Right renal cortex interstitium (tissue), 3 donors: Measurements from ENCODE around the gene TCTN1. TPM values are rescaled to one million over a fixed set of nuclear protein-coding genes. Genes with fewer than 3 reads are reported as not detected.

ENCODE experiments used
- DNase-seq, 3 donors: peaks; one replicate each; pipeline ENCODE4 v3.0.0-alpha.2; 2013; ENCODE audit warnings: low read depth in 3 of 3, low spot score in 2 of 3
- polyA plus RNA-seq, 3 donors: library from polyadenylated mRNA; unstranded; fragments of 120-200 nt; gene quantifications; one replicate each; pipeline ENCODE4 v1.2.1, GENCODE V29; 2013; ENCODE audit not compliant: insufficient read length in 3 of 3

TCTN1 gene
- polyA plus RNA-seq, 3 donors: 72.5 to 91.8 (median 87.6) TPM

DNA sequence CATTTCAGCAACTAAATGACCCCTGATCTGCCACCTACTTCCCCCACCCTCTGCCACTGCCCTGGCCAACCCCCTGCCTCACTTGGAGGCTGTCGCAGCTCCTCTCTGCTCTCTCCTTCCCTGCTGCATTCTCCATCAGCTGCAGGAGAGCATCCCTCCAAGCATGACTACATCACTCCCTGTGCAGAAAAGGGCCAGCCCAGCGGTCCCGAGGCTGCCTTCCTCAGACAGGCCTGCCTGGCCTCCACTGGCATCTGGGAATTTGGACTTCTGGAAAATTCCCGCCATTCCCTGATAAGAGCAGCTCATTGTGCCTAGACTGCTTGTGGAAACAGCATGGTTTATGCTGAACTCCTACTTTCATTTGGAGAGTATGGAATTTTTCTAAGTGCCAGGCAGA lies 62.2 kb downstream of the TCTN1 start:
- no peak for DNase-seq

DNA sequence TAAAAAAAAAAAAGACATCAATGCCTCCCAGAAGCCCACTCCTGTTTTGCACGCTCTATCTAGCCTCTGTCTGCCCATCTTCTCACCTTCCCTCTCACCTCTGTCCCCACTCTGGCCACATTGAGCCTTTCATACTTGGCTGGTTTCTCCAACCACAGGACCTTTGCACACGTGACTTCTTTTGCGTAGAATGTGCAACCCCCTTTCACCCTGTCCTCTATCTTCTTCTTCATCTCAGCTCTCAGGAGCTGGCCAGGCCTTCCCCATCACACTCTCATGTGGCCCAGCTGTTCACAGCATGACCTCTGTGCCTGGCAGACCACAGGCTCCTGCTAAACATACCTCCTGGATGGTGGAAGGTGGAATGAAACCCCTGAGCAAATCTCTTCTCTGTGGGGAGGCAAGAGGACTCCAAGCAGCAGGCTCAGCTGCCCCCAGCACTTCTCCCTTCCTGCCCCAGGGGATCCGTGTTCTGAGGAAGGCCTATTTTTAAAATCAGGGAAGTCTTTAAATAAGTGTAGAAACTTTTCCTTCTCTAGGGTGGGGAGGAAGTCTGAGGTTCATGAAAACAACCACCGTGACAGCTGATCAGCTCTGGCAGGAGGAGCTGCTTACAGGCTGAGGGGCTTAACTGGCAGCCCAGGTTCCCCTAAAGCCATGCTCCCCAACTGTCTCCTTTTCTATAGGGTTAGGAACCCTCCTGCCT lies 63.4 kb downstream of the TCTN1 start:
- no peak for DNase-seq

DNA sequence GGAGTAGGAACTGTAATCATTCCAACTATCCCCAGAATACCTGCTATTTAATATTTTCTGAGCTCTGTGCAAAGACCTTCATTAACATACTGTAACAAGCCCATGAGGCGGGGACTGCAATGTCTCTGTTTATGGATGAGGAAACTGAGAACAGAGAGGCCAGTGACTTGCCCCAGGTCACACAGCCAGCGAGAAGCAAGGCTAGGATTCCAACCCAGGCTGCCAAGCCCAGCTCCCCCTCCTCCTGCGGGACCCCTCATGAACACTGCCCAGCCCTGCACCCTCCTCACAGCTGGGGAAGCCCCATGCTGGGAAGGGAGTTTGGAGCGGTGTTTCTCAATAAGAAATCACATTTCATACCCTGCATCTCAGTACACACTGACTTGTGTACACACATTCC lies 64.1 kb downstream of the TCTN1 start:
- DNase-seq: no peak

DNA sequence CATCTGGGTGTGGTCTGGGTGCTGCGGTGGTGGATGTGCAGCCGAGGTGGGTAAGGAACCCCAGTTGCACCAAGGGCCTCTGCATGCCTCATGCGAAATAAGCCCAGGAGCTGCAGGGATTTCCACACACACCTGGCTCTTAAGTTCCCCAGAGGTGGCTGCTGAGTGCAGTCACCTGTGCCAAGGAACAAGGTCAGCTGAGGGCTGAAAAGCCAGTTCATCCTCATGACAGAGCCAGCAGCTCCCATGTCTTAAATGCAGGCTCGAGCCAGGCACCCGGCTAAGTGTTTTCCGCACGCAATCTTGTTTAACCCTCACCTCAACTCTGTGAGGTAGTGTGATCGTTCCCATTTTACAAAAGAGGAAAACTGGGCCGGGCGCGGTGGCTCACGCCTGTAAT lies 65.3 kb downstream of the TCTN1 start:
- no peak for DNase-seq

DNA sequence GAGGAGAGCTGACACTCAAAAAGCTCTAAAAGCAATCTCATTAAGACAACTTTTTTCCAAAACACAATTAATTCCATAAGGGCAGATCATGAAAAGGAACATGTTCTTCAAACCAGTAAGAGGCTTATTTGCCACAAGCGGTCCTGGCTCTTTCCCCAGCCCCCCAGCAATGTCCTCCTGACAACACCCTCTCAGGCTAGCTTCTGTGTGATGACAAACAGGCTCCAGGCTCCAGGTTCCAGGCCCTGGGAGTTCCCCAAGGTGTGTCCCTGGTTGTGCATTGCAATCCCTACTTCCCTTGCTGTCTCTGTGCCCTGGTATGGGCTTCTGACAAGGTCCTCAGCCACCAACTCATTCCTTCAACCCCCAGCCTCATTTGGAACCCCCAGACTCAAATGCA lies 66.1 kb downstream of the TCTN1 start:
- no peak for DNase-seq

DNA sequence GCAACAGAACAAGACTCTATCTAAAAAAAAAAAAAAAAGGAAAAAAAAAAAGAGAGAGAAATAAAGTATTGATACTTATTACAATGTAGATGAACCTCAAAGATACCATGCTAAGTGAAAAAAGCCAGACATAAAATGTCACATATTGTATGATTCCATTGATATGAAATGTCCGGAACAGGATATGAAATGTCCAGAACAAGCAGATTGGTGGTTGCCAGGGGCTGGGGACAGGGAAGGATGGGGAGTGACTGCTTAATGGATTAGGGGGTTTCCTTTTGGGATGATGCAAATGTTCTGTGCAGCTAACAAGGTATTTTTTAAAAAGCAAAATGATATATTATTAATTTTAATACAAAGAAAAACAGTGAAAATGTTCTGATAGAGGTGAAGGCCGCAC lies 70.0 kb downstream of the TCTN1 start:
- DNase-seq: no peak

DNA sequence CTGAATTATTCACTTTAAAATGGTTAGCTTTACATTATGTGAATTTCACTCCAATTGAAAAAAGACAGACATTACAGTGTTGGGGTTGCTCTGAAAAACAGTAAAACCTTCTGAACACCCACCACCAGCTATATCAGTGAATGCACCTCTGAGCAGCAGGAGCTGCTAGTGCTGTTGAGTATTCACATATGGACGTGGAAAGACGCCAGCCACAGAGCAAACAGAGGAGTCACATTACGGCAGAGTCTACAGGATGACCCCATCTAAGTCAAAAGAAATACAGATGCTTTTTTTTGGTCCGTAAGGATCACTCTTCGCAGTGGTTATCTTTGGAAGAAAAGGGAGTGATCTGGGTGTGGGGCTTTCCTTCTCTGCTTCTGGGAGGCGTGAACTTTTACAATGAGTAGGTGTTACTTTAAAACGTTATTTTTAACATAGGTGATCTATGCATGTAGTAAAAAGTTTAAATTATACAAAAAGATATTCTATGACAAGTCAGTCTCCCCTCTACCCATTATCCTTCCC lies 70.4 kb downstream of the TCTN1 start:
- no peak for DNase-seq

DNA sequence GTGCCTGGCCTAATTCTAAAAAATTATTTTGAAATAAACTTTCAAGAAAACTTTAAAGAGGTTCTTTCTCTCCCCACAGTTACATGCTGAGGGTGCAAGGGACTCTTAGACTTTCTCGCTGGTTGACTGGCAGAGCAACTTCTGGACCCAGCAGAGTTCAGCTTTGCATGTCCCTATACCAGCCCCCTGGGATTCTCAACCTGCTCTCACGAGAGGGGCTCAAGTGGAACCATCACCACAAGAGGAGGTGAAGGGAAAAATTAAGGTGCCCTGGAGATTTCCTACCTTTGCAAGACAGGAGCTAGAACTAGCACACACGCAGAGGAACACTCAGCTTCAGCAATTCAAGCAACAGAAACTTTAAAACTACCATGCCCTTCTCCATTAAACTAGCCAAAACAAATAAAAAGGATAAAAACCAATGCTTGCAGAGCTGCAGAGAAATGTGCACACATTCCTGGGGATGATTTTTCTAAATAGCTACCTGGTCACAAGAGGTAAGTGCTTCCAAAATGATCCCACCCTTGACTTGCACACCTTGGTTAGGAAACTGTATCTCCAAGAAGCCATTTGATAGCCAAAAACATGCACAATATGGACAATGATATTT lies 72.5 kb downstream of the TCTN1 start:
- DNase-seq: no peak

DNA sequence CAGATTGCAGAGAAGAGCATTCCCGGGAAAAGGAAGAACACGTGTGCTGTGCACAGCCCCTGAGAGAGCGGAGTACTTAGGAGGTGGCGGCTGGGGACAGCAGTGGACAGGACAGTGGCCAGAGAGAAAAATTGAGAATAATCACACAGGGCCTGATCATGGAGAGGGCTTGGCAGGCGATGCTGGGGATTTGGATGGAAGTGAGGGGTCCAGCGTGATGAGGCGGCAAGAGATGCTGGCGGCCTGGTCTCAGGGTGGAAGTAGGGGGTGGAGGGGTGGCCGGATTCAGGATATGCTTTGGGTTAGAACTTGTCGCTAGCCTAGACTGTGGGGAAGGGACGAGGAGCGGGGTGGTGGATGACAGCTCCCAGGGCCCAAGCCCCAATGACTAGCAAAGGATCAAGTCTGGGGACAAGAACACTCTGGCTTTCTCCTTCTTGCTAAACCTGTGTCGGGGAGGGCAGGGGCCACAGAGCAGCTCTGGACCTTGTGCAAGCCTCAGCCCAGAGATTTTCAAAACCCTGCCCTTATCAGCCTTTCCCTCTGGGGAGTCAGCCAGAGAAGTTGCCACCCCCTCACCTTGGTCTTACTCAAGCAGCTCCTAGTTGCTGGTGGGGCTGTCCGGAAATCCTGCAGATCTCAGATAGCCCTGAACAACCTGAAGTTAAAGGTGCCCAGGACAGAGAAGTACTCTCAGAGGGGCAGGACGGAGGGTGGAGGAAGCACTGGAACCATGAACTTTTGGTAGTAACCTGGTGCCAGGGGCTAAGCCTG lies 73.7 kb downstream of the TCTN1 start:
- no peak for DNase-seq

DNA sequence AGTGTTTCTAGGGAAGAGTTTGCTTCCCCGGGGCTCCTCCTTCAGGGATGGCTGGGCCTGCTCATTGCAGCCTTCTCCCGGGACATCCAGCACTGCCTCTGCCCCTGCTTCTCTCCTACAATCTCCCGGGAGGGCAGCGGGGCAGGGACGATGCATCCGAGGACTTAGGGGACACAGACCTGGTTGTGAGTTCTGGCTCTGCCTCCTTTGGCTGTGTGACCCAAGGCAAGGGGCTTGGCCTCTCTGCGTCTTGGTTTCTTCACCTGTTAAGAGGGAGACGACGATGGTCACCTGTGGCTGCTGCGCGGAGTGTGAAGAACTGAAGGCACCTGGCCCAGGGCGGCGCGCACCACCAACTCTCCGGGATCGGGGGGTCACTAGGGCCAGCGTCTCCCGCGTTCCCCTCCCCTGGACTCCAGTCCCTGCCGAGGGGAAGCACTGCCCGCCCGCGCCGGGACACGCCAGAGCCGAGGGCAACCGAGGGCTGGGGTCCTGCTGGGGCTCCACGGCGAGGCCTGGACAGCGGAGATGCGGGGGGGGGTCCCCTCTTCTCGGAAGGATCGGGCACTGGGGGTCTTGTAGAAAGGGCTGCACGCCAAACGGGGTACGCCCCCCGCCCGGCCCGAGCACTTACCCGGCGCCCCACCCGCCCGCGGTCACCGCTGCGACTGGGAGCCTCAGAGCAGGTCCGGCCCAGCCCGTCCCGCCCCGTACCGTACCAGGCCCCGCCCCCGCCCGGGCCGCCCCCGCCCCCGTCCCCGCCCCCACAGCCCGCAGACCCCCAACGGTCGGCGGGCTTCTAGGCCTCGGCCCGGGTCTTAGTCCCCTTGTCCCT lies 74.7 kb downstream of the TCTN1 start, which contains the start of gene HVCN1:
Gene HVCN1, minus strand, starts transcription at position 670 of the 835 bp plus-strand sequence. CDS start 5,870 bp downstream, outside the sequence.
- DNase-seq: peak in 1 of 3 donors; percentile 9

DNA sequence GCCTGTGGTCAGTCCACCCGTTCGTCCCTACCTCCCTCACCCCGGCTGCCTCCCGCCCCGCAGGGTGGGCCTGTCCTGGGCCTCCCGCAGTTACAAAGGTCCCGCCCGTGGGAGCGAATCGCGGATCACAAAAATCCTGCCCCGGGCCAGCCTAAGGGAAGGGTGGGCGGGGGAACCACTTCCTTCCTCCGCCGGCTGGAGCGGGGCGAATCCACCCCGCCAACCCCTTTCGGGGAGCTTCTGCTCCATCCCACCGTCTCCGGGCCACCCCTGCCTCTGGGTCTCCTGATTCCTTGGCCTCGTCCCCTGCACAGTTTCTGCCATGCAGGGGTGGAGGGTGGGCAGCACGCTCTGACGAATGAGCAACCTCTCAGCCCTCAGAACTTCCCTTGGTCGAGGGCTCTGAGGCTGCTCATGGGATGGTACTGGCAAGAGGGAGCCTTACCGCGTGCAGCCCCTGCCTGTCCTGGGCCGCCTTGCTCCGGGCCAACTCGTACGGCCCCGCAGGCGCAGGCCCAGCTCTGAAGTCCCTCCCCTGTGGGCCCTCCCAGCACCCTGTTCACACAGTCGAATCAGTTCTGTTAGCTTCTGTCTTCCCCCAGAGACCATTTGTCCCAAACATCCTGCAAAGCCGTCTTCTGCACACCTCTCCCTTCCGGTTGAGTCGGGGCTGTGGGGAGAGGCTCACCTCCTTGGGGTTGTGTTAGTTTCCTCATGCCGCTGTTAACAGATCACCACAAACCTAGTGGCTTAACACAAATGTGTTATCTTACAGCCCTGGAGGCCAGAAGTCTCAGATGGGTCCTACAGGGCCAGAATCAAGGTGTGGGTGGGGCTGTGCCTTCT lies 75.6 kb downstream of the TCTN1 start:
- peak in 2 of 3 donors; percentile 18 to 39 for DNase-seq

DNA sequence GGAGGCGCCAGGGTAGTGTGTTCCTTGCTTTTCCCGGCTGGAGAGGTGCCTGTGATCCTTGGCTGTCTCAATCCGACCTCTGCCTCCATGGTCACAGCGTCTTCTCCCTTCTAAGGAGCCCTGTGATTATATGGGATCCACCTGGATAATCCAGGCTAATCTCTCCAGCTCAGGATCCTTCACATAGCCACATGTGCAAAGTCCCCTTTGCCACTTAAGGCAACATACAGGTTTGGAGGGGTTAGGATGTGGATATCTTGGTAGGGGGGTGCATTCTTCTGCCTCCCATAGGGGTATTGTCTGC lies 76.2 kb downstream of the TCTN1 start:
- no peak for DNase-seq

DNA sequence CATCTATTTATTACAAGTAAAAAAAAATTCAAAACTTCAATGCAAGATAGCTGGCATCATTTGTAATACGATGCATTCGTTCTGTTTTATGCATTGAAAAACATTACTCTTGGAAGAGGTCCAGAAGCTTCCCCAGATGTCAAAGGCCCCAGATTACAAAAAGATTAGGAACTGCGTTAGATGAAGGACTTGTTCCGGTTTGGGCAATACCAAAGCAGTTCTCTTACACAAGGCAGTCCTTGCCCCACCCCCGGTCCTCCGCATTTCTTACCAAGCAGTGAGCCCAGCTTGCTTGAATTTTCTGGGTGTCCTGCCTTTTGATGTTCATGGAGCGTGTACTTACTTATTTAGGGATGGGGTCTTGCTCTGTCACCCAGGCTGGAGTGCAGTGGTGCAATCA lies 79.8 kb downstream of the TCTN1 start:
- DNase-seq: no peak

DNA sequence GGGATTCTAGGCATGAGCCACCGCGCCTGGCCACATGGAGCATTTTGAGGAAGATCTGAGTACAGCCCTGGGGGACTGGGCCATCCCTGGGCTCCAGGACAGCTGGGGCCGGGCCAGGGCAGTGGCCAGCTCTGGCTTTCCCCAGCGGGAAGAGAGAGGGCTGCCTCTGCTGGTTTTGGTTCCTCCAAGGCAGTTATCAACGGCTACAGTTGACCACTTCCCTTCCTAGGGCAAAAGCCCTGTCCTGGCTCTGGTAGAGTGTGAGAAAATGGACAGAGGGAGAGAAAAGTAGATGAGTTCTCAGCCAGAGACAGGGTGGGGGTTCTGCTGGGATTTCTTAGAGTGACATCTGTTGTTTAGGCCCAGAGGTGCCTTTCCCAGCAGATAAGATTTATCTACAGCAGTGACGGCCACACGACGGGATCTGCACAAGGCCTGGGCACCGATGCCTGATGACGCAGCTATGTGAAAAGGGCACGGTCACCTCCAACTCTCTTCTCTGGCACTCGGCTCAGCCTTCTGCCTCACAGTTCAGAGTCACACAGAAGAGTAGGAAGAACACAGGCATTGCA lies 80.5 kb downstream of the TCTN1 start:
- DNase-seq: no peak

DNA sequence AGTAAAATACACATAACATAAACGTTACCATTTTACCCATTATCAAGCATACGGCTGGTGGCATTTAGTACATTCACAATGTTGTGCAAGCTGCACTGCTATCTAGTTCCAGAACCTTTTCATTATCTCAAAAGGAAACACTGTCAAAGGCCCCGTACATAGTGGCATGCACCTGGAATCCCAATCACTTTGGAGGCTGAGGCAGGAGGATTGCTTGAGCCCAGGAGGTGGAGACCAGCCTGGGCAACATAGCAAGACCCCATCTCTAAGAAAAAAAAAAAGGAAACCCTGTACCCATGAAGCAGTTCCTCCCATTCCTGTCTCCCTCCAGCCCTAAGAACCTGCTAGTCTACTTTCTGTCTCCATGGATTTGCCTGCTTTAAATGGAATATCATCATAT lies 82.4 kb downstream of the TCTN1 start:
- DNase-seq: no peak

DNA sequence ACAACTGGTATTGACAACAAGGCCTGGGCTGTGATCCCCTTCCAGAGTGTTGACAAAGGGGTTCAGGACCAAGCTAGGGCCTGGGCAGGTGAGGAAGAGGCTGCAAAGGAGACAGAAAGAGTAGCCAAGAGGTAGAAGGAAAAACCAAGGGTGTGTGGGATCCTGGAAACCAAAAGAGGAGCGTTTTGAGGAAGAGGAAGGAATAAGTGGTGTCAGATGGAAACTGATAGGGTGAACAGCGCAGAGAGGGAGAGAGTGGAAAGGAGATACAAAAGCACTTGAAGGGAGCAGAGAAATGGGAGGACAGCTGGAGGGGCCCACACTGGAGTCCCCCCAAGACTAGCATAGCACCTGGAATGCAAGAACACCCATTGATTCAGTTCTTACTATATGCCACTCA lies 83.3 kb downstream of the TCTN1 start:
- DNase-seq: no peak

DNA sequence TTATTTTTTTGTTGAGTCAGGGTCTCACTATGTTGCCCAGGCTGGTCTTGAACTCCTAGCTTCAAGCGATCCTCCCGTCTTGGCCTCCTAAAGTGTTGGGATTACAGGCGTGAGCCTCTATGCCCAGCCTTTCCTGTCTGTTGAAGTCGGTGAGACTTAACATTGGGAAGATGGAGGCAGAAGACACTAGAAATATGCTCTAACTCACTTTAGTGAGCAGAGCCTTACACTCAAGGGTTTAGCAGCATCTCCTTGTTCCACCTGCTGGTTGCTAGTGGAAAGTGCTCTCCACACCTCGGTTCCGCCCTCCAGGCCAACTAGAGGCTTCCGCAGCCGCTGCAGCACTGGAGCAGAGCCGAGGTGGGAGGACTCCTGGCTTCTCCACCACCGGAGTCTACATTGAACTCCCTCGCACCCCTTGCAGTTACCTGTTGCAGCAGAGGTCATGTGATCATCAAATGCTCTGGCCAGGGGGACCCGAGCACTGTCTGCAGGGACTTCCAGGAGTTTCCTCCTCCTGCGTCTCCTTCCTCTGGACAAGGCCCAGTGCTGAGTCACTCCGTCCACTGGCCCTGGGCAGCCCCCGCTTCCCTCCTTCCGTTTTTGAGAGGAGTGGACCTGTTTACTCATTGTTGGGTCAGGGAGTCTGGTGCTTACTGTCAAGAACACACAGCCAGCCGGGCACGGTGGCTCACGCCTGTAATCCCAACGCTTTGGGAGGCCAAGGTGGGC lies 84.4 kb downstream of the TCTN1 start:
- peak in 2 of 3 donors; percentile 21 to 29 for DNase-seq
